HG03060 (cell line): ENCODE data around the gene SPOCD1.

Experiments used
- ATAC-seq: cut with Tn5 transposase; IDR thresholded peaks from one replicate; pipeline ENCODE4 v1.9.1; 2021; ENCODE audit warnings: low read depth, moderate number of reproducible peaks; ENCODE audit not compliant: unreplicated experiment

The SPOCD1 gene

DNA sequence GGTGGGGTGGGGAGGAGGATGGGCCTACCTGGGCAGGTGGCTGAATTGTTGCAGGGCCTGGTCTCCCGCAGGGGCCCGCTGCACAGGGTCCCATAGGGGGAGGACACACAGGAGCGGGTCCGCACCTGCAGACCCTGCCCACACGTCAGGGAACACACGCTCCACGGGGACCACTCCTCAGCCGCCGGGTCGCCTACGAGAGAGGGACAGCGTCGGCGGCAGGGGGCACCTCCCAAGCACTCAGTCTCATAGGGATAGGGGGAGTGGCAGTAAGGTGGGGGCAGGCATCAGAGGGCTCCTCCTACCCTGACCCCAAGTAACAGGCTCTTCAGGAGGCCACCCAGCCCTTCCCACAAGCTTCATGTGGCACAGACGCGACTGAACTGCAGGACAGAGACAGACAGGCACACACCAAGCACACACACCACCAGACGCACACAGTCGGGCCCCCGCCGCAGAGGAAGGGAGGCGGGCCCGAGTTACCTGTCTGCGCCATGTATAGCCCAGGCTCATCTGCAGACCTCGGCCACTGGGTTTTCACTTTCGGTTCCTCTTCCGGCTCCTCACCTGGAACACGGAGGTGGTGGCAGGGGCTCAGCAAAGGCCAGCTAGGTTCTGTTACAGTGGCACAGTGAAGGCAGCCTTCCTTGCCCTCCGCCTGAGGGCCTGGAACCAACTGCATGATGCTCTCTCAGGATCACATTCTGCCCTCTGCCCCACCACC lies 71.5 kb downstream of the SPOCD1 start:
- no peak for ATAC-seq

GRCh38 chr1:31742462-31743212 lies 73.2 kb downstream of the SPOCD1 start:
- no peak for ATAC-seq
